Smooth muscle cell (in vitro differentiated cells): ENCODE results near the gene BCAS3. TPM values are rescaled to one million over a fixed set of nuclear protein-coding genes. Genes with fewer than 3 reads are reported as not detected.
A peak's percentile ranks its signal among the peaks of the same experiment; 100 is the strongest.

Experiments
- DNase-seq: peaks from one replicate; lab custom pipeline; 2025; ENCODE audit not compliant: unreplicated experiment; lab: John Stamatoyannopoulos, UW
- H2AFZ ChIP-seq: fragments of 200-600 bp; sonication (generic); 2 replicates; pipeline ENCODE4 v1.6.0; 2016; ENCODE audit warnings: antibody characterized with exemption, low read depth, mild to moderate bottlenecking
- H3F3A ChIP-seq: fragments of 200-600 bp; sonication (generic); 2 replicates; pipeline ENCODE4 v1.6.0; 2017; ENCODE audit warnings: antibody characterized with exemption, low read depth
- H3K27ac ChIP-seq: fragments of 200-600 bp; sonication (generic); 2 replicates; pipeline ENCODE4 v1.5.1; 2016; ENCODE audit warnings: low read depth, mild to moderate bottlenecking
- H3K27me3 ChIP-seq: fragments of 200-600 bp; sonication (generic); 2 replicates; pipeline ENCODE4 v1.6.1; 2016; ENCODE audit warnings: low read depth, mild to moderate bottlenecking
- H3K36me3 ChIP-seq: fragments of 200-600 bp; sonication (generic); 2 replicates; pipeline ENCODE4 v1.5.1; 2016; ENCODE audit warnings: low read depth
- H3K4me1 ChIP-seq: fragments of 200-600 bp; sonication (generic); 2 replicates; pipeline ENCODE4 v1.5.1; 2016; ENCODE audit warnings: low read depth
- H3K4me2 ChIP-seq: fragments of 200-600 bp; sonication (generic); 2 replicates; pipeline ENCODE4 v1.6.0; 2016; ENCODE audit warnings: mild to moderate bottlenecking
- H3K4me3 ChIP-seq: fragments of 200-600 bp; sonication (generic); 2 replicates; pipeline ENCODE4 v1.5.1; 2016; ENCODE audit warnings: mild to moderate bottlenecking
- H3K79me2 ChIP-seq: fragments of 200-600 bp; sonication (generic); 2 replicates; pipeline ENCODE4 v1.6.0; 2016; ENCODE audit warnings: low read depth, mild to moderate bottlenecking
- H3K9ac ChIP-seq: fragments of 200-600 bp; sonication (generic); 2 replicates; pipeline ENCODE4 v1.6.0; 2016; ENCODE audit warnings: low read depth
- H3K9me3 ChIP-seq: fragments of 200-600 bp; sonication (generic); replicated peaks from 2 replicates; pipeline ENCODE4 v1.5.1; 2016; ENCODE audit warnings: low read depth
- H4K20me1 ChIP-seq: fragments of 200-600 bp; sonication (generic); 2 replicates; pipeline ENCODE4 v1.6.0; 2016; ENCODE audit warnings: low read depth
- whole genome bisulfite sequencing: methylation state at CpG from one replicate; pipeline ENCODE4 v1.1.7; 2016; ENCODE audit warnings: low lambda C conversion rate; 5-methylcytosine and 5-hydroxymethylcytosine counted together
- polyA plus RNA-seq: library from polyadenylated mRNA; unstranded; fragments of >200 nt; fragmentation: Nextera tagmentation; extraction: Ambion mirVana; gene quantifications from 2 replicates; pipeline ENCODE4 v1.2.1, GENCODE V29; 2016
- total RNA-seq: library from RNA; depleted of rRNA; stranded (reverse); fragments of >200 nt; gene quantifications from 2 replicates; pipeline ENCODE4 v1.2.3, GENCODE V29; 2014
- TF ChIP-seq, protein P1 (sequence below): fragments of 200-600 bp; sonication (generic); IDR thresholded peaks from 2 replicates; pipeline ENCODE4 v1.5.1; 2017; ENCODE audit warnings: borderline replicate concordance, mild to moderate bottlenecking, antibody characterized with exemption; ENCODE audit not compliant: insufficient read depth, poor library complexity, severe bottlenecking

Gene BCAS3
- total and polyA plus RNA-seq, 2 experiments from 2014 or later, result 17.2 to 54.5 TPM

- Histone ChIP-seq H3K36me3 (no peaks in the 10 kb centered on the region), H4K20me1 (no peaks in the 10 kb centered on the region), H3F3A (peaks cover 9% of the 10 kb centered on the region), H3K4me1 (peaks cover 24% of the 10 kb centered on the region), H3K4me2 (no peak overlapping the region), H3K4me3 (no peak overlapping the region), H3K27ac (no peak overlapping the region), H3K27me3 (no peaks in the 10 kb centered on the region), H3K9ac (no peak overlapping the region), H3K79me2 (no peaks in the 10 kb centered on the region), H3K9me3 (no peaks in the 10 kb centered on the region), H2AFZ (no peak overlapping the region)
- no peak for DNase-seq
- TF ChIP-seq, protein P1, sequence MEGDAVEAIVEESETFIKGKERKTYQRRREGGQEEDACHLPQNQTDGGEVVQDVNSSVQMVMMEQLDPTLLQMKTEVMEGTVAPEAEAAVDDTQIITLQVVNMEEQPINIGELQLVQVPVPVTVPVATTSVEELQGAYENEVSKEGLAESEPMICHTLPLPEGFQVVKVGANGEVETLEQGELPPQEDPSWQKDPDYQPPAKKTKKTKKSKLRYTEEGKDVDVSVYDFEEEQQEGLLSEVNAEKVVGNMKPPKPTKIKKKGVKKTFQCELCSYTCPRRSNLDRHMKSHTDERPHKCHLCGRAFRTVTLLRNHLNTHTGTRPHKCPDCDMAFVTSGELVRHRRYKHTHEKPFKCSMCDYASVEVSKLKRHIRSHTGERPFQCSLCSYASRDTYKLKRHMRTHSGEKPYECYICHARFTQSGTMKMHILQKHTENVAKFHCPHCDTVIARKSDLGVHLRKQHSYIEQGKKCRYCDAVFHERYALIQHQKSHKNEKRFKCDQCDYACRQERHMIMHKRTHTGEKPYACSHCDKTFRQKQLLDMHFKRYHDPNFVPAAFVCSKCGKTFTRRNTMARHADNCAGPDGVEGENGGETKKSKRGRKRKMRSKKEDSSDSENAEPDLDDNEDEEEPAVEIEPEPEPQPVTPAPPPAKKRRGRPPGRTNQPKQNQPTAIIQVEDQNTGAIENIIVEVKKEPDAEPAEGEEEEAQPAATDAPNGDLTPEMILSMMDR, result no peak
Measured at GRCh38 chr17:61214753-61215152, 537.1 kb downstream of the BCAS3 start.

DNA sequence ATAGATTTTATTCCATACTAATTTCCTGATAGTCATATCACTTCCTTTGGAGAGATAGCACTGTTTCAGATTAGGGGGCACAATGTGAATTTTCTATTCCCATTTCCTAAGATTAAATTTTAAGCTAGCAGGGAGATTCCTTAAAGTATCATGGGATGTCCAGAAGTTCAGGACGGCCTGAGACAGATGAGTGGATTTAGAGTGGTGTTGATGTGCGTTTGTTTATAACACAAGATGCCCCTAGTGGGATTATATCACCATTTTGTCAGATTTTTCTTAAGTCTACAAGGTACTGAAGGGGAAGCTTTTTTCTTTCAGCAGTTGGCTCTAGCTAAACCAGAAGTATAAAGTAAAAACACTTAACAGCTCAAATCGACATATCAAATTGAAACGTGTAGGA is 538.4 kb downstream of the BCAS3 start:
- Histone ChIP-seq H3K27me3 (no peaks in the 10 kb centered on the region), H3K27ac (no peak overlapping the region), H3K4me2 (no peak overlapping the region), H3F3A (peaks cover 9% of the 10 kb centered on the region), H3K9ac (no peak overlapping the region), H2AFZ (no peak overlapping the region), H3K79me2 (no peaks in the 10 kb centered on the region), H3K9me3 (no peaks in the 10 kb centered on the region), H3K36me3 (no peaks in the 10 kb centered on the region), H3K4me1 (peaks cover 13% of the 10 kb centered on the region), H3K4me3 (no peak overlapping the region), H4K20me1 (no peaks in the 10 kb centered on the region)
- TF ChIP-seq, protein P1, result no peak
- no peak for DNase-seq
- WGBS, result 91% methylated on average over 4 of the region's 4 CpGs

- H3K27ac ChIP-seq, result peak overlapping the region; percentile 47
- WGBS, result 72% methylated on average over 4 of the region's 4 CpGs
Measured at GRCh38 chr17:61217878-61218437, 540.3 kb downstream of the BCAS3 start.

DNA sequence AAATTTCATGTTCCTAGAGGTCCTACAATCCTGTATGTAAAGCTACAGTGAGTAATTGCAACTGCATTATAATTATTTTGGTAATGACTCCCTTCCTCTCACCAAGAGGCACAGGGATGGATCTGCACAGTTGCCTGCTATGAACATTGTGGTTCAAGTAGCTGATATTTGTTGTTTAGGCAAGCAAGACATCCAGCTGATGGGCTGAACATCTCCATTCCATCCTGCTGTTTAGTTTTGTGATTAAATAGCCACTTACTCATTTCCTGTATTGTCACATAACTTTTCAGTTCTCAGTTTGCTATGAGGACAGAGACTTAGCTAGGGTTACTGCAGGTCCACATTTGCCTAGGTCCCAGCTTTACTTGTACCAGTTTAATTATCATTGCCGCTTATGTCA is 540.8 kb downstream of the BCAS3 start:
- Histone ChIP-seq H3K27ac (peak overlapping the region; percentile 47), H3K4me3 (no peak overlapping the region), H3F3A (peaks cover 9% of the 10 kb centered on the region), H3K36me3 (no peaks in the 10 kb centered on the region), H3K27me3 (no peaks in the 10 kb centered on the region), H3K9ac (no peak overlapping the region), H3K4me2 (peak overlapping the region; percentile 6), H3K4me1 (peaks cover 6% of the 10 kb centered on the region), H3K9me3 (no peaks in the 10 kb centered on the region), H2AFZ (no peak overlapping the region), H3K79me2 (no peaks in the 10 kb centered on the region), H4K20me1 (no peaks in the 10 kb centered on the region)
- TF ChIP-seq, protein P1, result no peak
- WGBS, result 59% methylated on average over 1 of the region's 1 CpG
- no peak for DNase-seq

More at GRCh38 chr17:61217878-61218437, 540.3 kb downstream of the BCAS3 start:
- no peak overlapping the region for H3K4me3 ChIP-seq
- no peak for DNase-seq
- no peaks in the 10 kb centered on the region for H3K9me3 ChIP-seq
- H3K27me3 ChIP-seq, result no peaks in the 10 kb centered on the region
- no peak overlapping the region for H2AFZ ChIP-seq
- H3K79me2 ChIP-seq, result no peaks in the 10 kb centered on the region
- H3K4me2 ChIP-seq, result peak overlapping the region; percentile 6
- peaks cover 9% of the 10 kb centered on the region for H3F3A ChIP-seq
- peaks cover 6% of the 10 kb centered on the region for H3K4me1 ChIP-seq
- no peaks in the 10 kb centered on the region for H4K20me1 ChIP-seq
- H3K9ac ChIP-seq, result no peak overlapping the region
- H3K36me3 ChIP-seq, result no peaks in the 10 kb centered on the region
- TF ChIP-seq, protein P1, result no peak
